Activated T-cell treated with anti-CD3 and anti-CD28 coated beads for 24 hours (primary cell): ENCODE measurements around the gene TEX54.
A peak's percentile ranks its signal among the peaks of the same experiment; 100 is the strongest.

ENCODE experiments used
- DNase-seq: peaks from one replicate; pipeline ENCODE4 v3.0.0-alpha.2; 2020; ENCODE audit warnings: low read depth

TEX54 gene

GRCh38 chr11:62787005-62787759 lies 45.5 kb downstream of the TEX54 start, which contains the start of gene TMEM179B:
TMEM179B (plus strand) TSS chr11:62787402; CDS start chr11:62787432, 30 bp downstream.
- DNase-seq, result peak; percentile 97

GRCh38 chr11:62786318-62787004 lies 46.2 kb downstream of the TEX54 start:
- peak; percentile 79 for DNase-seq

GRCh38 chr11:62782753-62783152 lies 49.9 kb downstream of the TEX54 start:
- no peak for DNase-seq
